ENCODE results near the gene MYG1. TPM values are rescaled to one million over a fixed set of nuclear protein-coding genes. Genes with fewer than 3 reads are reported as not detected.

Gene MYG1
- total RNA-seq, 1 experiment from 2014 or later, result 91.8 TPM

GRCh38 chr12:53277981-53278380 lies 21.5 kb upstream of the MYG1 start:
- TF ChIP-seq CTCF (conservative IDR thresholded peaks at IDR 0.05), result no peak
- no peak overlapping the region for H3K14ac ChIP-seq (ENCODE audit: insufficient read depth, low read length)
- no peaks in the 10 kb centered on the region for H3K79me1 ChIP-seq (ENCODE audit: insufficient read depth, low read depth, low read length, poor library complexity, severe bottlenecking)
- no peak overlapping the region for H2BK12ac ChIP-seq (ENCODE audit: insufficient read length, low read depth, low read length)
- no CpG with 5 or more reads among the region's 9 CpGs for WGBS (ENCODE audit: extremely low coverage, insufficient read length, low lambda C conversion rate)
- H3K9me3 Mint-ChIP-seq, result no peaks in the 10 kb centered on the region
- H3K9me3 ChIP-seq (ENCODE audit: control insufficient read depth, low read depth, low read length), result no peaks in the 10 kb centered on the region
- no peak overlapping the region for H3T11ph ChIP-seq (ENCODE audit: low read length)
- H3K23me2 ChIP-seq (ENCODE audit: insufficient read length, low read depth, low read length, poor library complexity, severe bottlenecking), result no peaks in the 10 kb centered on the region
- H2BK15ac ChIP-seq (ENCODE audit: low read depth, low read length), result no peak overlapping the region
- H2BK20ac ChIP-seq (ENCODE audit: low read depth, low read length, poor library complexity, severe bottlenecking), result no peak overlapping the region
- H3K4ac ChIP-seq (ENCODE audit: low read depth, low read length), result no peak overlapping the region
- no peak overlapping the region for H3K27ac ChIP-seq (ENCODE audit: insufficient read length, low read depth, low read length)
- no peaks in the 10 kb centered on the region for H3K27me3 Mint-ChIP-seq (ENCODE audit: low read depth)
- no peak overlapping the region for H4K8ac ChIP-seq (replicated peaks; ENCODE audit: insufficient read length, low read depth, low read length)
- no peak overlapping the region for H2AFZ ChIP-seq (ENCODE audit: low read length)
- H2BK5ac ChIP-seq (ENCODE audit: insufficient read length, low read length), result no peak overlapping the region
- no peak overlapping the region for H3K18ac ChIP-seq (ENCODE audit: insufficient read length, low read depth, low read length)
- H3K36me3 Mint-ChIP-seq (ENCODE audit: insufficient read depth in 1 of 3, low read depth in 3 of 3), result peaks cover 49 to 82% (median 79%) of the 10 kb centered on the region in 3 experiments; a peak in 6 of 7 replicates
- H3K4me2 ChIP-seq (ENCODE audit: insufficient read depth, insufficient read length, low read length), result no peak overlapping the region
- no peaks in the 10 kb centered on the region for H3K79me2 ChIP-seq (ENCODE audit: insufficient read depth, low read length)
- H3K27ac Mint-ChIP-seq, result no peak overlapping the region
- H2BK120ac ChIP-seq (ENCODE audit: low read depth, low read length, poor library complexity, severe bottlenecking), result no peak overlapping the region
- H3K9ac ChIP-seq (ENCODE audit: extremely low read depth, insufficient read length, low read length), result no peak overlapping the region
- no peak overlapping the region for H4K91ac ChIP-seq (ENCODE audit: insufficient read length, low read depth, low read length)
- no peak overlapping the region for H3K4me3 Mint-ChIP-seq
- no peak overlapping the region for H3K56ac ChIP-seq (ENCODE audit: insufficient read length, low read depth, low read length)
- no peaks in the 10 kb centered on the region for H3K4me1 ChIP-seq (ENCODE audit: insufficient read depth, low read length)
- no peak overlapping the region for H3K23ac ChIP-seq (ENCODE audit: insufficient read length, low read depth, low read length)
- H3K4me1 Mint-ChIP-seq, result no peaks in the 10 kb centered on the region
- no peaks in the 10 kb centered on the region for H3K27me3 ChIP-seq (ENCODE audit: insufficient read depth, low read length)
- H2AK5ac ChIP-seq (ENCODE audit: insufficient read length, low read length), result no peak overlapping the region
- no peaks in the 10 kb centered on the region for H4K20me1 ChIP-seq (ENCODE audit: control insufficient read depth, insufficient read depth, insufficient read length)
- DNase-seq, result no peak
- H4K5ac ChIP-seq (ENCODE audit: insufficient read length, low read depth, low read length), result no peak overlapping the region

All from H9 (cell line).